K562 (cell line): ENCODE results near the gene SEC23A. TPM values are rescaled to one million over a fixed set of nuclear protein-coding genes. Genes with fewer than 3 reads are reported as not detected.

ENCODE experiments used
- ATAC-seq: fragments of 200-7000 bp; cut with Tn5 transposase; 3 replicates; pipeline ENCODE4 v1.9.1; 2020; ENCODE audit warnings: moderate library complexity
- BruUV-seq: library from RNA; stranded (reverse); fragments of 400-500 nt; replicated peaks from 2 replicates; lab custom pipeline; 2021; lab: Mats Ljungman, UMichigan
- CTCF ChIA-PET: fragments of 300-600 bp; formaldehyde crosslinking; extraction: SDS; loops from one replicate; lab custom pipeline; 2021; ENCODE audit warnings: low intra/inter-chr PET ratio; lab: Yijun Ruan, JAX
- POLR2A ChIA-PET: fragments of 300-600, 350-650 bp; sonication (Branson Sonifier 250); formaldehyde crosslinking; extraction: SDS; loops from one replicate; lab custom pipeline; 2021; ENCODE audit warnings: antibody characterized with exemption, inconsistent platforms; lab: Yijun Ruan, JAX
- DNase-seq, 4 experiments: peaks; one replicate each; pipeline versions ENCODE4 v3.0.0 to v3.0.0-alpha.2; 2011 to 2018; ENCODE audit warnings: low spot score in 3 of 4, mixed read lengths in 3 of 4; ENCODE audit errors: extremely low read depth in 1 of 4
- FAIRE-seq: peaks from 2 replicates; lab custom pipeline; 2011; peaks lifted over from hg19 to GRCh38; lab: Jason Lieb, UNC
- H2AFZ ChIP-seq: 2 replicates; pipeline ENCODE4 v1.6.0; 2011; ENCODE audit warnings: low read depth, low read length, control low read depth, inconsistent platforms
- H3K27ac ChIP-seq: fragments of 200-600 bp; 3 replicates; pipeline ENCODE4 v1.8.0; 2011; ENCODE audit warnings: low read depth, mild to moderate bottlenecking, control low read depth, inconsistent platforms, low read length, moderate library complexity, mixed read lengths; ENCODE audit errors: extremely low read depth
- H3K27me3 ChIP-seq, 2 experiments: fragments of 300-600 bp in 1 of 2; 2 replicates in 1 of 2; 3 replicates in 1 of 2; pipeline versions ENCODE4 v1.6.0 to v1.8.0; 2011; ENCODE audit warnings: inconsistent platforms in 2 of 2, low read length in 2 of 2, mild to moderate bottlenecking in 1 of 2, mixed read lengths in 1 of 2, moderate library complexity in 1 of 2; ENCODE audit not compliant: control insufficient read depth in 2 of 2, insufficient read depth in 2 of 2
- H3K36me3 ChIP-seq: fragments of 300-600 bp; 3 replicates; pipeline ENCODE4 v1.8.0; 2011; ENCODE audit warnings: mild to moderate bottlenecking, low read length, inconsistent platforms; ENCODE audit not compliant: control insufficient read depth, insufficient read depth
- H3K4me1 ChIP-seq, 2 experiments: fragments of 200-600 bp in 1 of 2; replicated peaks in 1 of 2; 2 replicates in 1 of 2; 3 replicates in 1 of 2; pipeline versions ENCODE4 v1.5.1 to v1.8.0; 2011; ENCODE audit warnings: inconsistent platforms in 2 of 2, low read length in 2 of 2, mild to moderate bottlenecking in 1 of 2, mixed read lengths in 1 of 2, moderate library complexity in 1 of 2; ENCODE audit not compliant: control insufficient read depth in 2 of 2, insufficient read depth in 2 of 2
- H3K4me2 ChIP-seq: 2 replicates; pipeline ENCODE4 v1.6.1; 2011; ENCODE audit warnings: low read length, control low read depth, inconsistent platforms, mixed read lengths; ENCODE audit not compliant: insufficient read depth
- H3K4me3 ChIP-seq: fragments of 200-600 bp; sonication (generic), shearing (Covaris generic); 2 replicates; pipeline ENCODE4 v1.5.1; 2016; ENCODE audit warnings: control low read depth, inconsistent platforms
- H3K79me2 ChIP-seq: fragments of 200-600 bp; 3 replicates; pipeline ENCODE4 v1.8.0; 2011; ENCODE audit warnings: low read length, inconsistent platforms; ENCODE audit not compliant: control insufficient read depth, insufficient read depth
- H3K9ac ChIP-seq, 2 experiments: 2 replicates each; pipeline versions ENCODE4 v1.6.0 to v1.6.1; 2011; ENCODE audit warnings: low read depth in 2 of 2, low read length in 2 of 2, control low read depth in 1 of 2, inconsistent platforms in 1 of 2, mild to moderate bottlenecking in 1 of 2, mixed read lengths in 1 of 2; ENCODE audit not compliant: insufficient read depth in 1 of 2
- H3K9me1 ChIP-seq: one replicate; pipeline ENCODE4 v1.6.0; 2011; ENCODE audit warnings: inconsistent platforms, mild to moderate bottlenecking, low read length, moderate library complexity; ENCODE audit not compliant: control insufficient read depth, insufficient read depth
- H3K9me3 ChIP-seq: replicated peaks from 2 replicates; pipeline ENCODE4 v1.5.1; 2011; ENCODE audit warnings: low read depth, low read length, inconsistent platforms; ENCODE audit not compliant: control insufficient read depth, insufficient read depth
- H4K20me1 ChIP-seq: replicated peaks from 2 replicates; pipeline ENCODE4 v1.6.1; 2011; ENCODE audit warnings: low read length, inconsistent platforms, mixed read lengths; ENCODE audit not compliant: control insufficient read depth, insufficient read depth
- CBX3 ChIP-seq, 2 experiments: IDR thresholded peaks; 1 replicate in 1 of 2; 2 replicates in 1 of 2; pipeline ENCODE4 v1.6.1; 2012; ENCODE audit warnings: inconsistent platforms in 2 of 2, low read length in 2 of 2, borderline replicate concordance in 1 of 2, control low read depth in 1 of 2
- DDX20 ChIP-seq: fragments of 450-650 bp; IDR thresholded peaks from 2 replicates; pipeline ENCODE4 v1.6.1; 2016; ENCODE audit warnings: missing genetic modification characterization, low read depth, mild to moderate bottlenecking, missing compliant biosample characterization, moderate library complexity
- FOSL1 ChIP-seq: fragments of 200-800 bp; sonication (Bioruptor generic); conservative IDR thresholded peaks from 2 replicates; pipeline ENCODE4 v1.6.1; 2016; ENCODE audit warnings: missing genetic modification characterization, missing compliant biosample characterization
- GABPA ChIP-seq: fragments of 200-800 bp; sonication (Bioruptor generic); conservative IDR thresholded peaks from 2 replicates; pipeline ENCODE4 v1.6.1; 2016; ENCODE audit warnings: low read depth, missing genetic modification characterization, missing compliant biosample characterization
- IFI16 ChIP-seq: fragments of 250-450 bp; sonication (Bioruptor Pico); IDR thresholded peaks from 2 replicates; pipeline ENCODE4 v2.1.2; 2022; ENCODE audit warnings: mild to moderate bottlenecking, inconsistent platforms
- PHF21A ChIP-seq: fragments of 450-650 bp; IDR thresholded peaks from 2 replicates; pipeline ENCODE4 v1.6.1; 2017; ENCODE audit warnings: low read depth, borderline replicate concordance
- SMARCC2 ChIP-seq: fragments of 450-650 bp; IDR thresholded peaks from 2 replicates; pipeline ENCODE4 v1.6.1; 2017; ENCODE audit warnings: antibody characterized with exemption, moderate library complexity, mild to moderate bottlenecking, low read depth
- U2AF2 ChIP-seq: fragments of 200-400 bp; formaldehyde crosslinking; optimal IDR thresholded peaks from 2 replicates; pipeline ENCODE3; 2017; ENCODE audit warnings: low read depth, mild to moderate bottlenecking, low read length
- XRCC4 ChIP-seq: IDR thresholded peaks from one replicate; pipeline ENCODE4 v1.6.1; 2011; ENCODE audit not compliant: insufficient read depth, insufficient read length; ENCODE audit errors: extremely low read depth
- ZC3H11A ChIP-seq: IDR thresholded peaks from 2 replicates; pipeline ENCODE4 v1.6.1; 2012; ENCODE audit warnings: low read depth, low read length, improper control_type of control experiment
- ZEB2 ChIP-seq: fragments of 450-650 bp; IDR thresholded peaks from 2 replicates; pipeline ENCODE4 v1.6.1; 2016
- ZNF408 ChIP-seq: fragments of 250-450 bp; sonication (Bioruptor Pico); IDR thresholded peaks from 2 replicates; pipeline ENCODE4 v1.4.0; 2020; ENCODE audit warnings: low read depth, mild to moderate bottlenecking, moderate library complexity
- ZNF444 ChIP-seq: fragments of 250-450 bp; sonication (Bioruptor Pico); IDR thresholded peaks from 2 replicates; pipeline ENCODE4 v1.4.0; 2020; ENCODE audit warnings: mild to moderate bottlenecking, moderate library complexity
- ZNF695 ChIP-seq: fragments of 450-650 bp; formaldehyde crosslinking; IDR thresholded peaks from 2 replicates; pipeline ENCODE4 v1.4.0; 2020; ENCODE audit warnings: mild to moderate bottlenecking, moderate library complexity
- ZNF699 ChIP-seq: fragments of 250-450 bp; sonication (Bioruptor Pico); IDR thresholded peaks from 2 replicates; pipeline ENCODE4 v1.8.0; 2021; ENCODE audit warnings: mild to moderate bottlenecking, moderate library complexity; ENCODE audit not compliant: insufficient replicate concordance
- ZNF75A ChIP-seq: fragments of 450-650 bp; formaldehyde crosslinking; IDR thresholded peaks from 2 replicates; pipeline ENCODE4 v1.4.0; 2020; ENCODE audit warnings: mild to moderate bottlenecking
- WGBS: fragments of 100-300 bp; shearing (Covaris generic); methylation state at CpG from one replicate; pipeline ENCODE4 v1.1.6; 2016; ENCODE audit warnings: low coverage, mixed read lengths; ENCODE audit not compliant: insufficient coverage; ENCODE audit errors: missing lambda C conversion rate; 5-methylcytosine and 5-hydroxymethylcytosine counted together
- in situ Hi-C: fragments of 300-500 bp; cut with MboI; formaldehyde crosslinking; loops from 4 replicates; pipeline ENCODE4 v1.15.0; 2018; ENCODE audit warnings: inconsistent platforms, mixed read lengths
- intact Hi-C: fragments of 100-400 bp; cut with micrococcal nuclease; formaldehyde crosslinking; loops from 2 replicates; pipeline ENCODE4 v1.14.2; 2022
- polyA plus RNA-seq, 8 experiments: library from polyadenylated mRNA; depleted of rRNA in 4 of 8; stranded (reverse) in 5 of 8; unstranded in 3 of 8; fragments of >200 nt; fragmentation: Nextera tagmentation in 2 of 8; fragmentation: Illumina TruSeq in 1 of 8; extraction: Ambion mirVana in 2 of 8; extraction: Trizol in 1 of 8; gene quantifications; 2 replicates each; pipeline versions ENCODE4 v1.2.1 to v1.2.3, GENCODE V29; 2011 to 2014; ENCODE audit warnings: inconsistent platforms in 1 of 8, missing spikeins in 1 of 8
- total RNA-seq, 7 experiments: library from RNA; depleted of rRNA in 6 of 7; stranded (reverse); fragments of >200 nt in 6 of 7; fragmentation: Illumina TruSeq in 2 of 7; extraction: Trizol in 2 of 7; gene quantifications; 2 replicates each; pipeline versions ENCODE4 v1.2.1 to v1.2.3, GENCODE V29; 2011 to 2021; ENCODE audit warnings: low replicate concordance in 1 of 7
- TF ChIP-seq, protein P1 (sequence below), 2 experiments: fragments of 200-800 bp in 1 of 2; sonication (Bioruptor generic) in 1 of 2; sonication (generic) in 1 of 2; formaldehyde crosslinking in 1 of 2; IDR thresholded peaks in 1 of 2; conservative IDR thresholded peaks in 1 of 2; 2 replicates each; pipeline versions ENCODE4 v1.5.0 to v1.6.1; 2016 to 2020; ENCODE audit warnings: missing compliant biosample characterization in 1 of 2, missing genetic modification characterization in 1 of 2, missing genetic modification reagents in 1 of 2
- TF ChIP-seq, protein P2 (sequence below), 3 experiments: fragments of 200-800 bp in 1 of 3; sonication (Bioruptor generic) in 1 of 3; sonication (generic) in 1 of 3; formaldehyde crosslinking in 1 of 3; IDR thresholded peaks; 2 replicates each; pipeline versions ENCODE4 v1.6.1 to v1.8.0; 2016 to 2022; ENCODE audit warnings: mild to moderate bottlenecking in 2 of 3, missing compliant biosample characterization in 2 of 3, missing genetic modification characterization in 2 of 3, missing genetic modification reagents in 1 of 3
- TF ChIP-seq, protein P3 (sequence below): fragments of 250-450 bp; sonication (Bioruptor Pico); IDR thresholded peaks from 2 replicates; pipeline ENCODE4 v1.5.1; 2021; ENCODE audit warnings: mild to moderate bottlenecking

SEC23A gene
- total and polyA plus RNA-seq, 9 of the 15 experiments (the other 6 are each of a cell fraction or from before 2014, with no cell fraction given) = 5.5 to 47.0 (median 14.5) TPM

DNA sequence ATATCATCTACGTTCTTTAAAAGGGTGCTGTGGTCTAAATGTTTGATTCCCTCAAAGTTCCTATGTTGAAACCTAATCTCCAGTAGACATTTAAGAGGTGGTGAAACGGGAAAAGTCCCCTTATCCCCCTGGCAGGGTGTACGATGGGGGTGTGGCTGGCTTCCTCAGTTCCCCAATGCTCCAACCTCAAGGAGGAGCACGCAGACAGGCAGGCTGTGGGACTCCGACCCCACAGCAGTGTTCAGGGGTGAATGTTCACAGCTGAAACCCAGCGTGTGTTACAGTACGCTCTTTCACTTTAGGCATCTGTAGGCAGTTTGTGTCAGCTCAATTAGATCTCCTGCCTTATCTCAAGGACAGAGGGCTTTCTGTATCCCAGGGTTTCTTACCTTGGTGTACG lies 73.2 kb downstream of the SEC23A start:
- no TSS peak for BruUV-seq
- Histone ChIP-seq H3K4me3 (no peak overlapping the region), H3K4me2 (no peak overlapping the region), H3K27me3 (no peaks in the 10 kb centered on the region), H3K4me1 (no peaks in the 10 kb centered on the region), H2AFZ (no peak overlapping the region), H3K79me2 (no peaks in the 10 kb centered on the region), H3K36me3 (peaks cover 4% of the 10 kb centered on the region; the same call in 2 of the 3 replicates), H3K9me1 (no peaks in the 10 kb centered on the region), H4K20me1 (no peaks in the 10 kb centered on the region), H3K9me3 (no peaks in the 10 kb centered on the region), H3K27ac (no peak overlapping the region), H3K9ac (no peak overlapping the region)
- DNase-seq (no peak), FAIRE-seq (no peak), ATAC-seq (no peak)
- 69% methylated on average over 7 of the region's 8 CpGs for WGBS
- in situ Hi-C loops (no loop called here), intact Hi-C loops (no loop called here)
- POLR2A ChIA-PET = no interaction called here
- TF ChIP-seq, protein P1, sequence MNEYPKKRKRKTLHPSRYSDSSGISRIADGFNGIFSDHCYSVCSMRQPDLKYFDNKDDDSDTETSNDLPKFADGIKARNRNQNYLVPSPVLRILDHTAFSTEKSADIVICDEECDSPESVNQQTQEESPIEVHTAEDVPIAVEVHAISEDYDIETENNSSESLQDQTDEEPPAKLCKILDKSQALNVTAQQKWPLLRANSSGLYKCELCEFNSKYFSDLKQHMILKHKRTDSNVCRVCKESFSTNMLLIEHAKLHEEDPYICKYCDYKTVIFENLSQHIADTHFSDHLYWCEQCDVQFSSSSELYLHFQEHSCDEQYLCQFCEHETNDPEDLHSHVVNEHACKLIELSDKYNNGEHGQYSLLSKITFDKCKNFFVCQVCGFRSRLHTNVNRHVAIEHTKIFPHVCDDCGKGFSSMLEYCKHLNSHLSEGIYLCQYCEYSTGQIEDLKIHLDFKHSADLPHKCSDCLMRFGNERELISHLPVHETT (CRISPR knock-in tag; conservative IDR thresholded peaks at IDR 0.05 in 1 of 2, IDR thresholded peaks at IDR 0.05 in 1 of 2) = no peak
- no peak for TF ChIP-seq ZNF444 (CRISPR knock-in tag)
- no peak for TF ChIP-seq SMARCC2
- no peak for TF ChIP-seq DDX20 (tag)
- no peak for TF ChIP-seq ZNF695 (CRISPR knock-in tag)
- TF ChIP-seq ZEB2 = no peak
- no peak for TF ChIP-seq ZNF75A (CRISPR knock-in tag)
- TF ChIP-seq, protein P2, sequence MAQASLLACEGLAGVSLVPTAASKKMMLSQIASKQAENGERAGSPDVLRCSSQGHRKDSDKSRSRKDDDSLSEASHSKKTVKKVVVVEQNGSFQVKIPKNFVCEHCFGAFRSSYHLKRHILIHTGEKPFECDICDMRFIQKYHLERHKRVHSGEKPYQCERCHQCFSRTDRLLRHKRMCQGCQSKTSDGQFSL (CRISPR knock-in tag; IDR thresholded peaks at IDR 0.05) = no peak
- TF ChIP-seq, protein P2 (tag; IDR thresholded peaks at IDR 0.05) = no peak
- no peak for TF ChIP-seq ZNF408
- TF ChIP-seq PHF21A = no peak
- no peak for TF ChIP-seq FOSL1 (tag)
- no peak for TF ChIP-seq GABPA (tag)
- TF ChIP-seq XRCC4 = no peak
- TF ChIP-seq ZC3H11A = no peak
- no peak for TF ChIP-seq ZNF699 (CRISPR knock-in tag)
- TF ChIP-seq CBX3 (IDR thresholded peaks at IDR 0.05; ENCODE audit: borderline replicate concordance in 1 of 2, low read length in 2 of 2) = no peak
- TF ChIP-seq, protein P3, sequence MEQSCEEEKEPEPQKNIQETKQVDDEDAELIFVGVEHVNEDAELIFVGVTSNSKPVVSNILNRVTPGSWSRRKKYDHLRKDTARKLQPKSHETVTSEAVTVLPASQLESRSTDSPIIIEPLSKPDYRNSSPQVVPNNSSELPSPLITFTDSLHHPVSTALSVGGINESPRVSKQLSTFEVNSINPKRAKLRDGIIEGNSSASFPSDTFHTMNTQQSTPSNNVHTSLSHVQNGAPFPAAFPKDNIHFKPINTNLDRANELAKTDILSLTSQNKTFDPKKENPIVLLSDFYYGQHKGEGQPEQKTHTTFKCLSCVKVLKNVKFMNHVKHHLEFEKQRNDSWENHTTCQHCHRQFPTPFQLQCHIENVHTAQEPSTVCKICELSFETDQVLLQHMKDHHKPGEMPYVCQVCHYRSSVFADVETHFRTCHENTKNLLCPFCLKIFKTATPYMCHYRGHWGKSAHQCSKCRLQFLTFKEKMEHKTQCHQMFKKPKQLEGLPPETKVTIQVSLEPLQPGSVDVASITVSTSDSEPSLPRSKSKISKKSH (CRISPR knock-in tag) = no peak
- TF ChIP-seq U2AF2 = no peak
- TF ChIP-seq IFI16 (CRISPR knock-in tag) = no peak
- TF ChIP-seq, all 486 proteins: peak for 0
- CTCF ChIA-PET = no interaction called here
